Measurements from ENCODE around the gene ATP8B4.

The ATP8B4 gene

DNA sequence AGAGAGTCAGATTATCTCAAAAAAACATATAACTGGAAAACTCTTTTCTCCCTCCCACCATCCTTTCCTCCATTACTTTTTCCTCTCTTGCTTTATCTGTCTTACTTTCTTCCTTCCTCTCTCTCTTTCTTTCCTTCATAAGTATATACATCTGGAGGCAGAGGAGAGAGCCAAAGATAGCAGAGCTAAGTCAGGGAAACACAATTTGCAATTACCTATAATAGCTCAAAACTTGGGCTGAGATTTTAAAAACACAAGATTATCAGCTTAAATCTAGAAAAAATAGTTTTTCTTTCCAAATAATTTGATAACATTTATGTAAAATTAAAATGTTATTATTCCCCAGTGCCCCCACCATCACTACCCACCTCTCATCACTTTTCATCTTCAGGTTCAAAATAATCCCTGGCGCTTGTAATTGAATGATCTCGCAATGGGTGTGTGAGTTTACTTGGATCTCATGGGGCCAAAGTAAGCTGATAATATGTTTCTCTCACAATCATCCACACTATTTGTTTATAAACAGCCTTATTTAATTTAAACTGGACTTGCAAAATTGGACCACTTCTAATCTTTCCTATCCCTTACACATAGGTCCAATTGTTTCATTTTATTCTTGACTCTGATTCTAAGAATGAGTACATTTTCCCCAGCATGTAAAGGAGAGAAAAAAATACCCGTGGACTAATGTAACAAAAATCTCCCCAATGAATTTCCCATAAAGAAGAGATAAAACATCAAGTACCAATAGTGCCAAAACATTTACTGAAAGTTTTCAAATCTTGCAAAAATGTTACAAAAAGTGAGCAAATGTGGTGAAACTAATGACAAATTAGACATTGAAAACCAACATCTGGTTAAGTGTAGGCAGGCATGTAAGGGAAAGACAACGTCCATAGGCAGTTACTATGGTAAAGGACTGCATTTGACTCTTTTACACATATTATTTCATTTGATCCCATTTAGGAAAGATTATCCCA, 261.2 kb downstream of the ATP8B4 start:
- DNase-seq (ENCODE audit: low read depth) = no peak

DNA sequence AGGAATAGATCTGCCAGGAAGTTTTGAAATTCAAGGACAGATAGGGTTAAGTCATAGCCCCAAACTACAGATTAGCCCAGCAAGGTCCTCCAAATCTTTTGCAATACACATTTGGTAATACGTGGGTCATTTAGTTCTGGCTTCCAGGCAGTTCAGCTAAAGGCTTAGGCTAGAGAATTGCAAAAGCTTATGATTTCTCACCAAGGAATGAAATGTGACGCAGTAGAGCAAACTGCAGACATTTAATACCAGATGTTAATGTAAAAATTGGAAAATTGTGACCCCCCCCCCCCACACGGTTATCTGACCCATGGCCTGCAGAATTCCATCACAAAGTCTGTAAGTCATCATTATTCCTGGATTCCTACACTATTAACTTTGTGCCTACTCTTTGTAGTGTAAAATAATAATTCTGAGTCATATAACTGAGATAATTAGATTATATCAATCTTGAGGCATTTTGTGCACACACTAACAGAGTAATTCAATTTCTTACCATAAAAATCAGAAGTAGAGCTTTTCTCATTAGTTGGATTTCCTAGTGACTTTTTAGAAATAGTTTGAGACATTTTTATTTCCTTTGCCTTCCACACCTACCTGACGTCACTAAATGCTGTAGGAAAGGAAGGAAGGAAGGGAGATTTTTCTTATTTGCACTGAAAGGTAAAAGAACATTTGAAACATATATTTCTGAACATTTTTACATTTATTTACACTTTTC, 263.0 kb downstream of the ATP8B4 start:
- no peak for DNase-seq (ENCODE audit: low read depth)

DNA sequence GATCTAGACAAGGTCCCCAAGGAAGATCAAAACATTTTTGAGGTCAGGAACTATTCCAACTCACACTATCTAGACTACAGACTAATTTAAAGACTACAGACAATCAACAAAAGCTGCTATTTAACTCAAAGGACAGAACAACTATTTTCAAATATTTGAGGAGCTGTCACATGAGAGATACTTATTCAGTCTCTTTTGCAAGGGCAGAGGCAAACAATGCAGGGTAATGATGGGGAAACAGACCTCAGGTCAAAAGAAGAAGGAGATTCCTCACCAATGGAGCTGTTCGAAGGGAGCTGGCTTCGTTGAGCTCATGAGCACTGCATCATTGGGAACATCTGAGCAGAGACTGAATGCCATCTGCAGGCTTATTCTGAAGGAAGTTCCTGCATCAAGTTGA, 266.3 kb downstream of the ATP8B4 start:
- no peak for DNase-seq (ENCODE audit: low read depth)

DNA sequence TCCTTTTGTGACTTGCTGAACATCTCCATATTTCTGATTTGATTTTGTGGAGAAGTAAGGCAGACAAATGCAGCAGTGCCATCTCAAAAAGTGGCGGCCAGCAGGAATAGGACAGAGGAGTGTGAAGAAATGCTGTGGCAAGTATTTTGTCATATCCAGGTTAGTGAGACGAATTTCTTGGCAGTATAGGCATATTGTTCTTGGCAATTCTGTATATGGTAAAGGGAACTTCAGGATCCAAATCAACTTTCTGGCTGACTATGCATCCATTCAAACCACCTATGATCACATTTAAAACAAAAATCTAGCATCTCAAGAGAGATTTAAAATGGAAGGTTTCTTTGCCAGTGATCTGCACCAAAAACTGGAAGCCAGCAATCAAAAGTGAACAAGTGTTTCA, 270.2 kb downstream of the ATP8B4 start:
- no peak for DNase-seq (ENCODE audit: low read depth)

DNA sequence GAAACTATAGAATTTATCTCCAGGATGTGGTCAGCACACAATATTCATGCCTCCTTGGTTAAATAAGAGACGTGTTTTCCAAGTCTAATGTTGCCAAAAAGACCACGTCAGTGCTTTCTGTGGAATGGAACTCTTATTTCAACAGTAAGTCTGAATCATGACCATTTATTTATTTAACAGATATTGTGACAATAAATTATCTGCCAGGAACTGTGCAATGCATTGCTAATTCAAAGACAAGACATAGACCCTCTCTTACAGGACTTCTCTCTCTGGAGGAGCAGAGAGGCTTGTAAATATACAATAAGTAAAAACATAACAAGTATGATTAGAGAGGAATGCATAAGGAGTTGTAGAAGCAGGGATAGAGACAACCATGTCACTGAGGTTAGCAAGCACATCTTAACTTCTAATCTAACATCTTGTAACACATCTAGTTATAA, 270.7 kb downstream of the ATP8B4 start:
- no peak for DNase-seq (ENCODE audit: low read depth)

DNA sequence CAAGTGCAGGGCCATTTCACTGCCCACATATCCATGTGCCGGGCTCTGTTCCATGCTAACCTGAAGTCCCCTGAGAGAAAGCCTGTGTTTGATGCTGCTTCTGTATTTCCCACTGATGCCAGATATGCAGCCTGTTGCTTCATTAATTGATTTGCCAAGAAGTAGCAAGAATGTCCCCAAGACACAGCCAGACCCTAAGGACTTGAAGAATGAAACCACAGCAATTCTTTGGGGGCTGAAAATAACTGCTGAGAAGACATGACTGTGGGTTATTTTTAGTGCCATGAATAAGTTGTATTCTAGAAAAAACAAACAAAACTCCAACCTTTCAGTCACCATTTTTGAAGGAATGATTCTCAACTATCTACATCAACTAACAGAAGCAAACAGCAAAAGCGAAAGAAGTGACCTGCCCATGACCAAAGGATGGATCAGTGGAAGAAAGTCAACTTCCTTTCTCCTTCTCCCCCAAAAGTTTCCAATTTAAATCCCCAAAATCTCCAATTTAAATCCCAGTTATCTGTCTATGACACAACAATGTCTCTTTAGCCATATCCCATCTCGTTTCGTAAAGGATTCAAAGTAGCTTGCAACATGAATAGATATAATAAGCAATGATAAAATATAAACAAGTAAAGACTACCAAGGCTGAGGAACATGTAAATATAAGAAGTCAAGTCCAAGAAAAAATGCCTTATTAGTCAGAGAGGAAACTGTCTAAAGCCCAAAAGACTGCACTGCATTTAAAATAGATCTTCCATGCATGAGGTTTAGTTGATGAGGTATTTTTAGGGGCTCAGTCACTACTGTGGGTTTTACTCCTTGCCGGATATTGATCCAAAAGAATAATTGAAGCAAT, 271.4 kb downstream of the ATP8B4 start:
- no peak for DNase-seq (ENCODE audit: low read depth)

DNA sequence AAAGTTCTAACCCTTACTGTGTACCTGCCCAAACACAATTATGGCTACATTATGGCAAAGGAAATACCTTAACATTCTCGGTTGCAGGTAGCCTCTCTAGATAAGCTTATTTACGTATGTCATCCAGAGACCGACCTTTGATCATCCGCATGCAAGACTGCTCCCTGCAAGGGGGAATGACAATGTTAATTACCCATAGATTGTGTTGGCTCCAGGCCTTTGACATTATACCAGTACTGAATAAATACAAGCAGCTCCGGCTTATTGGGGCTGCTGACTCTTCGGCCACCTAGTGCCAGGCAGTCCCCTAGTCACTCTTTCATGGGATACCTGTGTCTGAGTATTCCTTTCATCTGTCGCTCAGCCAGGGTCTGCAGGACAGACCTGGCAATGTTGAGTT, 274.6 kb downstream of the ATP8B4 start:
- DNase-seq (ENCODE audit: low read depth) = no peak

DNA sequence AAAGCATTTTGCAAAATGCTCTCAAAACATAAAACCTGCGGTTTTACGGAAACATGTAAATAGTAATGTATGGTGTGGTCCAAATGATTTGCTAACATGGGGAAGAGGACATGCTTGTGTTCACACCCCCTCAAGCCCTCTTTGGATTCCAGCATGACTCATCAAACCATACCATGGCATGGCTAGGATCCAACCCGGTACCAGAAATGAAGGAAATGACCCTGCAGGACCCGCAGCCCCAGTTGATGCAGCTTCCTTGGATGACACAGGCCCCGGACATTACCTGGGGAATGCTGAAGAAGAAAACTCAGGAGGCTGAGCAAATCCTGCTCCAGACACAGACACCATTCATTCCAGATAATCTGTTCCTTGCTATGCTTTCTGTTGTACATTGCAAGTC, 275.3 kb downstream of the ATP8B4 start:
- no peak for DNase-seq (ENCODE audit: low read depth)

DNA sequence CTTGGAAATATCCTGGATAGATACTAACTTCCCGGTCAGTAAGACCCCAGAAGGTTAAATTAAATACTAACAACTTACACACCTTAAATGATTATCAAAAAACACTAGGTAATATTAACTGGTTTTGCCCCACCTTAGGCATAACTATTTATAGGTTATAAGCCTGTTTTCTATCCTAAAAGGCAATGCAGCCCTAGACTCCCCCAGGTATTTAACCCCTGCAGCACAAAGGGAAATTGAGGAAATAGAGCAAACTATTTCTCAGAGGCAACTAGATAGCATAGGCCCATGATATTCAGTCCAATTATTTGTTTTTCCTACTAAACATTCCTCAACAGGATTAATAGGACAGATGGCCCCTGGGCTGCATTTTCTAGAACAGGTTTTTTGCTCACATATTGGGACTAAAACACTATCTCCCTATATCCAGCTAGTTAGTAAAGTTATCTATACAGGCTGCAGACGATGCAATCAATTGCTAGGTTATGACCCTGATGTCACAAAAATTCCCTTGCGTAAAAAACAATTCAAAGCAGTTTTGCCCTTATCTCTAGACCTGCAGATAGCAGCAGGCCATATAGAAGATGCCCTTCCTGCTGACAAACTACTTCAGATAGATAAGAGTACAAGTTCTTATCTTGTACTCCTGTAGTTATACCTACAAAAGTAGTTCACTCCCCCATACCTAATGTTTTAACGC, 276.9 kb downstream of the ATP8B4 start:
- DNase-seq (ENCODE audit: low read depth) = no peak

DNA sequence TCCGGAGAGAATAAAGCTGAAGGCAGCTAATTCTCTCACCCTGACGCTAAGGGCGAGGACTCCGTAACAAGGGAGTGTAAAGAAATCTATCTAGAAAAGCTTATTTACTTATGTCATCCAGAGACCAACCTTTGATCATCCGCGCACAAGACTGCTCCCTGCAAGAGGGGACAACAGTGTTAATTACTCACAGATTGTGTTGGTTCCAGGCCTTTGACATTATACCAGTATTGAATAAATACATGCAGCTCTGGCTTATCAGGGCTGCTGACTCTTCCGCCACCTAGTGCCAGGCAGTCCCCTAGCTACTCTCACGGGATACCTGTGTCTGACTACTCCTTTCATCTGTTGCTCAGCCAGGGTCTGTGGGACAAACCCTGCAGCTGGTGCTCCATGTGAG, 286.5 kb downstream of the ATP8B4 start:
- DNase-seq (ENCODE audit: low read depth) = no peak

DNA sequence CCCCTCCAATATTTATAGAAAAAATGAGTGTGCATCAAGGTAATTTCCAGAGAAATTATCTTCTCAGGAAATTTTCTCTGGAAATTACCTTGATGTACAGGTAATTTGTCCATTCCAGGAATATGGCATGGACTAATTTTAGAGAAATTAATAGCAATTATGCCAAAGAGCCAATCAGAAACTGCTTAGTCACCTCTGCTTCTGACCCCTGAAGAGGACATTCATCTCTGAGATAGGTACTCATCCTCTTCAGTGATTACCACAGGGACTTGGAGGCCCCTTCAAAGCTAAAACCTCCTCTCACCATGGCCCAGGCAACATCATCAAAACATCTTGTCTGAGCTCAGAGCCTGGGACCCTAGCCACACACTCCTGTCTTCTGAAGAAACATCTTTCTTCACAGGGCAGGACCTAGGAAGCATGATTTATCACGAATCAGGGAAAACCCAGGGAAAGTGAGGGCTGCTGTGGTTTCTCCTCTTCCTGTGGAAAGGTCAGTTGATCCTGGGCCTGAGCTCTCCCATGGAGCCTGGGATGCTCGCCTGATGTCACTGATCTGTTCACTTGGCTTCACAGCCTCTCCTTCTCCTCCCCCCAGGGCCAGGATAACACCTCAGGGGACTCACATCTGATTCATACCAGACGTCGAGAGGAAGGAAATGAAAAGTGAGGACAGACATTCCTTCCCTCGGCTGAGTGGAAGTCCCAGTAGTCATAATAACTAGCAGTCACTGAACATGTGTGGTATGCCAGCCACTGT, 287.6 kb downstream of the ATP8B4 start:
- no peak for DNase-seq (ENCODE audit: low read depth)

DNA sequence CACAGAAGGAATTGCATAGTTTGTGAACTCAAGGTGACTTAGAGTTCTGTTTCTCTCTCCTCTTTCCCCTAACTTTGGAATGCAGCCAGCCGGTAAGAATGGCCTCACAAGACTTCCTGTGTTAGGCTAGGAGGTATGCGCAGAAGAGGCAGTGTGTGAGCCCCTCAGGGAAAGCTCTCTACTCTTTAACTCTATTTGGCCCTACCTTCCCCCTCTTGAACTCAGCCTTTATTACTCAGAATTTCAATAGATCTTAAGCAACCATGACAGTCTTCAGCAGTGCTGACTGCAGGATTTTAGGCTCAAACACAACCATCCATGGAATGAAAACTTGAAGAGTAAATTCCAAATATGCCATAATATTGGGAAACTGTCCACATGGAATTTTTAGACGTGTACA, 288.6 kb downstream of the ATP8B4 start:
- DNase-seq (ENCODE audit: low read depth) = no peak

DNA sequence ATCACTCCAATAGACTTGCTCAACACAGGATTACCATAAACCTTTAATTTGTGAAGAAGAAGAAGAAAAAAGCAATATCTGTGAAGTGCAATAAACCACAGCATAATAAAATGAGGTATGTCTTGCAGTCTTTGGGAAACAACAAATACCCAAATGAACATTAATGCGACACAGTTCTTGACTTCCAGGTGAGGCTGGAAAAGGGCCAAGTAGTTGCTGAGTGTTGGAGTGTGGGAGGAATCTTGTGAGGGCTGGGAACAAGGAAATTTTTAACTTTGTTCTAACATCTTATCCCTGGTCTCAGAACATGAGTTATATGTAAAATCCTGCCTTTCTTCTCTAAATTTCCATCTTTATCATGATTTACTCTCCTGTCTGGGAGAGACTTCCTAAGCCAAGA, 291.7 kb downstream of the ATP8B4 start:
- no peak for DNase-seq (ENCODE audit: low read depth)

DNA sequence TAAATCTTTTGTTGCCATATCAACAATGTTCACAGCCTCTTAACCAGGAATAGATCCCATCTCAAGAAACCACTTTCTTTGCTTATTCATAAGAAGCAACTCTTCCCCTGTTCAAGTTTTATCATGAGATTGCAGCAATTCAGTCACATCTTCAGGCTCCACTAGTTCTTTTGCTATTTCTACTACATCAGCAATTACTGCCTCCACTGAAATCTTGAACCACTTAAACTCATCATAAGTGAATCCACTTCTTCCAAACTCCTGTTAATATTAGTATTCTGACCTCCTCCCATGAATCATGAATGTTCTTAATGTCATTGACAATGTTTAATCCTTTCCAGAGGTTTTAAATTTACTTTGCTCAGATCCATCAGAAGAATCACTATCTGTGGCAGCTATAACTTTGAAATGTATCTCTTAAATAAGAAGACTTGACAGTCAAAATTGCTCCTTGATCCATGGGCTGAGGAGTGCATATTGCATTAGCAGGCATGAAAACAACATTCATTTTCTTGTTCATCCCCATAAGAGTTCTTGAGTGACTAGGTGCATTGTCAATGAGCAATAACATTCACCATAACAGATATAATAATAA, 292.3 kb downstream of the ATP8B4 start:
- DNase-seq (ENCODE audit: low read depth) = no peak

DNA sequence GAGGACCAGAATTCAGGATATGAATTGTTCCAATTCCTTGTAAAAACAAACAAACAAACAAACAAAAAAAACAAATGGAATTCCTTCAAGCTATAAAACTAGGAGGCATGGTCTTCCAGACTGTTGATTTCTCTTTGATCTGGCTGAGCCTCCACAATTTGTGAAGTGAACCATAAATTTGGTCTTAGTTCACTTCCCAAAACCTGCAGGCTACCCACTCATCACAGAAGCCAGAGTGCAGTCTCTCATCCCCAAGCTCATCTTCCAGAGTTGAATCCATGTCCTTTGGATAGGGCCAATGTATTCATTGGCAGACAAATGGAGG, 294.3 kb downstream of the ATP8B4 start:
- DNase-seq (ENCODE audit: low read depth) = no peak

DNA sequence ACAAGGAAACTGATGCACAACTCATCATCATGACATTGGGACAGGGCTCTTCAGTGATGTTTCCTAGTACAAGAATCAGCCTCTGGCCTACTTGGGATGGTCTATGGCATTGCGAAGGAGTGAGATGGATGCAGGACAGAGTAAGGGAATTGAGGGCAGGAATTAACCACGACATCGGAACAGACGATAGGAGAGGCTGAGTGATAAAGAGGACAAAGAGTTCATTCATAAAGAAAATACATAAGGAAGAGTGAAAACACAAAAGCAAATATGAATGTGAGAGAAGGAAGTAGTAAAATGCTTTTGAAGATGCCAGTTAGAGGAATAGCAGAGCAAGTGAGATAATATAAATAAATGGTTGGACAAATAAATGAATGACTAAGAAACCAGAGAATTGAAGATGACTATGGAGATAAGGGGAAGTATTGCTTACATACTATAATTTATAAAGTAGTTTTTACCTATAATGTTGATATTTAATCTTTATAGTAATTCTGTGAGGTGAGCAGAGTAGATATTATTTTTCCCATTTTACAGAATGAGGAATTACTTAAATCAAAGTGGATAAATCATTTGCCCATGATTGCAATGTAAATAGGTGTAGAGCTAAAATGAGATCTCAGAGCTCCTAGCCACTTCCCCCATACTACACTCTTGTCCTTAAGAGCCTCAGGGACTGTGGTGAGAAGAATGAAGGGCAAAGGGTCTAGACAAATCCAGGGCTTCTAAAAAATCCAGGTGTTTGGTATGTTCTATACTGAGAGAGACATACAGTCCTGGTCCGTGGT, 294.9 kb downstream of the ATP8B4 start:
- no peak for DNase-seq (ENCODE audit: low read depth)

DNA sequence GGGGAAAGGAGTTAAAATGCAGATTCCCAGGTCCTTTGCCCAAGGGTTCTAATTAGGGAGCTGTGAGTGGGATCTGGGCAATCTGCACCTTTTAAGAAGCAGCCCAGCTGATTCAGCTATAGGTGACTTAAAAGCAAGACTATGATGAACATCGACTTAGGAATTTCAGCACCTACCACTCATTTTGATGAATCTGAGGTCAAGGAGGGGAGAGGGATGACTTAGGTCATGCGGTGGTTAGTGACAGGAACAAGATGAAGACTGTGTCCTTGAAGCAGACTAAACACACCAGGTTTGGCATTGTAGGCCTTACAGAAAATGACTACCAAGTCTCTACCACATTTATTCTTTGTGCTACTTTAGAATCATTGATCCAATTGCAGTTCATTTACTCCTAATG, 301.9 kb downstream of the ATP8B4 start:
- no peak for DNase-seq (ENCODE audit: low read depth)

DNA sequence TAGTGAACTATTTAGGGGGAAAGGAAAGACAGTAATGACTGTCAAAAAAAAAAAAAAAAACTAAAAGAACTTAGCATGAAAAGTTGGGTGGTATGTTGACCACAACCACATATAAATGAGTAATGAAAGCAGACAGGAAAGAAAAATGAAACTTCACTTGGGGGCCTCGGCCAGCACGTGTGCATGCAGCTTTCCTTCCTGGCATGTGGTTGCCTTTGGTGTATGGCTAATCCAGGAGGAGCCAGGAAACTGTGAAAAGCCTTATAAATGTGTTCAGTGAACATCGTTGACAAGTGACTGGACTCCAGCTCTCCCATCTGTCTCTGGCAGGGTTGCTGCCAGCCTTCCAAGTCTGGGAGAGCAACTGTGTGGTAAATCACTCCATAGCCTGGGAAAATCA, 303.1 kb downstream of the ATP8B4 start:
- DNase-seq (ENCODE audit: low read depth) = no peak

DNA sequence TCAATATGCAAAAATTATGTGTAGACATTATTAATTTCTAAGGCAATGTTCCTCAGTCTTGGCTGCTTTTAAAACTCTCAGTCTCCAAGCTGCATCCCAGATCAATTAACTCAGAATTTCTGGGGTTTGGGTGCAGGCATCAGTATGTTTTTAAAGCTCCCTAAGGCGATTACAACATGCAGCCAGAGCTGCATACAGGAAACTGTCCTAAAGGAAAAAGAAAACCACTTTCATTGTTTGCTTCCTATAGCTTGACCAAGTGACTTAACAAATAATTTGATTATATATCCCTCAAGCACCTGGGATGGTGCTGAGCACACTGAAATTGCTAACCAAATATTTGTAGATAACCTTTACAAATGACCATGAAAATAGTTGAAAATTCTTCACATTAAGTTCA, 303.5 kb downstream of the ATP8B4 start:
- DNase-seq (ENCODE audit: low read depth) = no peak

DNA sequence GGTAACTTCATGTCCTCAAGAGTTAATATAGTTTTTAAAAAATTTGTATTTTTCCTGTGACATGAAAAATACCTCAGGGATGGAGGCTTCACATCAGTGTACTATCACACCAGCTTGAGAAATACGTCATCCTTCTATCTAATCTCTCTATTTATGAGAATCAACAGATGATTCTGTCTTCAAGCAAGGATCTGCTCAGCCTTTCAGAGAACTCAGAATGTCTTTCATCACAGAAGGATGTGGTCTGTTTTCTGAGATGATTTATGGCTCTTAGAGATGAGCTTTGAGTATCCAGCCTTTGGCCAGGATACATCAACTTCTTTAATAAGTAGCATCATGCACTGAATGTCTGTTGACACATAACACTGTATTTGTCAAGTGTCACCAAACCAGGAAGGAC, 304.3 kb downstream of the ATP8B4 start:
- DNase-seq (ENCODE audit: low read depth) = no peak
